H1 (cell line): ENCODE results near the gene SMOC2. TPM values are rescaled to one million over a fixed set of nuclear protein-coding genes. Genes with fewer than 3 reads are reported as not detected.

ENCODE experiments used
- CTCF ChIA-PET: fragments of 300-600 bp; sonication (Branson Sonifier 250); formaldehyde crosslinking; loops from one replicate; lab custom pipeline; 2021; ENCODE audit not compliant: partially characterized antibody; lab: Charles Lee
- POLR2A ChIA-PET: fragments of 300-600 bp; sonication (Branson Sonifier 250); formaldehyde crosslinking; loops from one replicate; lab custom pipeline; 2021; ENCODE audit warnings: inconsistent platforms; ENCODE audit not compliant: partially characterized antibody; lab: Charles Lee
- DNase-seq, 2 experiments: peaks; one replicate each; pipeline versions ENCODE4 v3.0.0 to v3.0.0-alpha.2; 2010 to 2022; ENCODE audit warnings: low spot score in 2 of 2, low read depth in 1 of 2, mixed read lengths in 1 of 2
- FAIRE-seq: peaks from 2 replicates; lab custom pipeline; 2011; peaks lifted over from hg19 to GRCh38; lab: Jason Lieb, UNC
- H2AFZ ChIP-seq: 2 replicates; pipeline ENCODE4 v1.8.1; 2012; ENCODE audit warnings: low read length, inconsistent platforms
- H2AK5ac ChIP-seq: 2 replicates; pipeline ENCODE4 v1.6.1; 2013; ENCODE audit warnings: low read depth, low read length
- H2BK120ac ChIP-seq: replicated peaks from 2 replicates; pipeline ENCODE3; 2013; ENCODE audit warnings: low read depth, low read length, inconsistent platforms
- H2BK12ac ChIP-seq: 2 replicates; pipeline ENCODE4 v1.6.1; 2013; ENCODE audit warnings: low read depth, low read length
- H2BK15ac ChIP-seq: 2 replicates; pipeline ENCODE4 v1.6.1; 2013; ENCODE audit warnings: low read length
- H2BK20ac ChIP-seq: 2 replicates; pipeline ENCODE4 v1.6.1; 2013; ENCODE audit warnings: low read length
- H2BK5ac ChIP-seq: 2 replicates; pipeline ENCODE4 v1.6.1; 2013; ENCODE audit warnings: low read depth, low read length
- H3K14ac ChIP-seq: 2 replicates; pipeline ENCODE4 v1.6.1; 2013; ENCODE audit warnings: inconsistent platforms; ENCODE audit not compliant: insufficient read length
- H3K18ac ChIP-seq: 2 replicates; pipeline ENCODE4 v1.6.1; 2013; ENCODE audit warnings: low read length; ENCODE audit errors: extremely low read depth
- H3K23ac ChIP-seq: 2 replicates; pipeline ENCODE4 v1.6.1; 2013; ENCODE audit warnings: inconsistent platforms; ENCODE audit not compliant: insufficient read length
- H3K23me2 ChIP-seq: 2 replicates; pipeline ENCODE4 v1.6.1; 2013; ENCODE audit warnings: low read depth, low read length
- H3K27ac ChIP-seq: 2 replicates; pipeline ENCODE4 v1.6.1; 2011; ENCODE audit warnings: low read depth, low read length, inconsistent platforms
- H3K27me3 ChIP-seq, 4 experiments: replicated peaks in 1 of 4; 1 replicate in 1 of 4; 2 replicates in 3 of 4; pipeline versions ENCODE4 v1.6.1 to v1.8.1; 2011 to 2013; ENCODE audit warnings: low read length in 3 of 4, mild to moderate bottlenecking in 3 of 4, inconsistent platforms in 2 of 4, mixed read lengths in 2 of 4, moderate library complexity in 1 of 4; ENCODE audit not compliant: control insufficient read depth in 3 of 4, insufficient read depth in 3 of 4; ENCODE audit errors: extremely low read depth in 1 of 4
- H3K36me3 ChIP-seq, 4 experiments: 2 replicates each; pipeline versions ENCODE4 v1.6.1 to v1.8.1; 2011 to 2013; ENCODE audit warnings: mild to moderate bottlenecking in 4 of 4, low read length in 3 of 4, moderate library complexity in 2 of 4, control low read depth in 1 of 4, inconsistent platforms in 1 of 4; ENCODE audit not compliant: insufficient read depth in 4 of 4, control insufficient read depth in 2 of 4
- H3K4ac ChIP-seq: replicated peaks from 2 replicates; pipeline ENCODE3; 2013; ENCODE audit warnings: low read length, low read depth, mixed read lengths, inconsistent platforms; ENCODE audit not compliant: insufficient read length
- H3K4me1 ChIP-seq, 4 experiments: replicated peaks in 1 of 4; 1 replicate in 1 of 4; 2 replicates in 3 of 4; pipeline versions ENCODE4 v1.6.1 to v1.8.1; 2011 to 2013; ENCODE audit warnings: low read length in 3 of 4, inconsistent platforms in 2 of 4, mixed read lengths in 1 of 4; ENCODE audit not compliant: insufficient read depth in 4 of 4, control insufficient read depth in 3 of 4
- H3K4me2 ChIP-seq, 2 experiments: 2 replicates each; pipeline versions ENCODE4 v1.6.1 to v1.8.1; 2011 to 2013; ENCODE audit warnings: low read depth in 2 of 2, low read length in 2 of 2, control low read depth in 1 of 2, inconsistent platforms in 1 of 2, mild to moderate bottlenecking in 1 of 2; ENCODE audit not compliant: insufficient read depth in 1 of 2
- H3K4me3 ChIP-seq, 4 experiments: fragments of 200-600, 300-600 bp in 1 of 4; sonication (generic), shearing (Covaris generic), sonication (Bioruptor Twin) in 1 of 4; 2 replicates each; pipeline versions ENCODE4 v1.5.1 to v1.8.1; 2011 to 2016; ENCODE audit warnings: low read length in 4 of 4, low read depth in 3 of 4, control low read depth in 2 of 4, inconsistent platforms in 2 of 4, mild to moderate bottlenecking in 2 of 4, mixed read lengths in 1 of 4, moderate library complexity in 1 of 4; ENCODE audit not compliant: insufficient read depth in 2 of 4; ENCODE audit errors: extremely low read depth in 1 of 4
- H3K56ac ChIP-seq: replicated peaks from 2 replicates; pipeline ENCODE3; 2013; ENCODE audit warnings: low read depth, mild to moderate bottlenecking, mixed read lengths, low read length, inconsistent platforms; ENCODE audit not compliant: insufficient read length
- H3K79me1 ChIP-seq: 2 replicates; pipeline ENCODE4 v1.6.1; 2013; ENCODE audit warnings: low read depth, low read length, control low read depth
- H3K79me2 ChIP-seq, 2 experiments: 2 replicates each; pipeline versions ENCODE4 v1.6.1 to v1.8.1; 2012 to 2013; ENCODE audit warnings: low read length in 2 of 2, mild to moderate bottlenecking in 2 of 2, inconsistent platforms in 1 of 2; ENCODE audit not compliant: insufficient read depth in 2 of 2, control insufficient read depth in 1 of 2
- H3K9ac ChIP-seq, 4 experiments: replicated peaks in 1 of 4; 1 replicate in 1 of 4; 2 replicates in 3 of 4; pipeline versions ENCODE4 v1.6.1 to v1.8.1; 2011 to 2013; ENCODE audit warnings: low read depth in 3 of 4, low read length in 3 of 4, control low read depth in 2 of 4, mild to moderate bottlenecking in 2 of 4, moderate library complexity in 2 of 4, inconsistent platforms in 1 of 4; ENCODE audit errors: extremely low read depth in 1 of 4
- H3K9me3 ChIP-seq, 2 experiments: 2 replicates each; pipeline versions ENCODE4 v1.6.1 to v1.8.1; 2012 to 2013; ENCODE audit warnings: mild to moderate bottlenecking in 2 of 2, moderate library complexity in 2 of 2, control low read depth in 1 of 2, inconsistent platforms in 1 of 2, low read depth in 1 of 2, low read length in 1 of 2, mixed read lengths in 1 of 2; ENCODE audit not compliant: insufficient read depth in 2 of 2
- H4K20me1 ChIP-seq, 2 experiments: replicated peaks in 1 of 2; 2 replicates each; pipeline versions ENCODE3 to v1.8.1; 2011 to 2013; ENCODE audit warnings: inconsistent platforms in 2 of 2, low read length in 2 of 2, mild to moderate bottlenecking in 1 of 2; ENCODE audit not compliant: insufficient read depth in 2 of 2, control insufficient read depth in 1 of 2
- H4K5ac ChIP-seq: 2 replicates; pipeline ENCODE4 v1.6.1; 2013; ENCODE audit warnings: low read length, low read depth, mixed read lengths, inconsistent platforms; ENCODE audit not compliant: insufficient read length
- H4K8ac ChIP-seq: 2 replicates; pipeline ENCODE4 v1.8.0; 2013; ENCODE audit warnings: mild to moderate bottlenecking, moderate library complexity, low read length, inconsistent platforms; ENCODE audit not compliant: insufficient read depth; ENCODE audit errors: extremely low read depth
- H4K91ac ChIP-seq: replicated peaks from 2 replicates; pipeline ENCODE3; 2013; ENCODE audit warnings: low read length, mixed read lengths, inconsistent platforms; ENCODE audit not compliant: insufficient read length
- BACH1 ChIP-seq: IDR thresholded peaks from 2 replicates; pipeline ENCODE4 v1.6.1; 2012; ENCODE audit warnings: low read length, improper control_type of control experiment
- CEBPB ChIP-seq: IDR thresholded peaks from 2 replicates; pipeline ENCODE4 v1.6.1; 2012; ENCODE audit warnings: low read depth, low read length
- CREB1 ChIP-seq: IDR thresholded peaks from 2 replicates; pipeline ENCODE4 v1.6.1; 2012; ENCODE audit warnings: inconsistent platforms
- EP300 ChIP-seq, 2 experiments: IDR thresholded peaks; 1 replicate in 1 of 2; 2 replicates in 1 of 2; pipeline ENCODE4 v1.6.1; 2011 to 2012; ENCODE audit warnings: low read depth in 2 of 2, low read length in 2 of 2, mild to moderate bottlenecking in 2 of 2, borderline replicate concordance in 1 of 2, inconsistent platforms in 1 of 2, moderate library complexity in 1 of 2
- GTF2F1 ChIP-seq: IDR thresholded peaks from 2 replicates; pipeline ENCODE4 v1.6.1; 2012; ENCODE audit warnings: low read depth, low read length, improper control_type of control experiment, borderline replicate concordance
- HDAC2 ChIP-seq, 2 experiments: fragments of 300-600 bp in 1 of 2; sonication (generic) in 1 of 2; IDR thresholded peaks; 2 replicates each; pipeline ENCODE4 v1.6.1; 2011 to 2012; ENCODE audit warnings: low read depth in 2 of 2, low read length in 2 of 2, mild to moderate bottlenecking in 2 of 2, moderate library complexity in 2 of 2, borderline replicate concordance in 1 of 2, inconsistent platforms in 1 of 2
- KDM4A ChIP-seq: IDR thresholded peaks from one replicate; pipeline ENCODE4 v1.7.1; 2012; ENCODE audit warnings: low read depth, mild to moderate bottlenecking, moderate library complexity, low read length, inconsistent platforms; ENCODE audit not compliant: severe bottlenecking
- KDM5A ChIP-seq: fragments of 200-600 bp; IDR thresholded peaks from 2 replicates; pipeline ENCODE4 v1.7.1; 2012; ENCODE audit warnings: mild to moderate bottlenecking, low read length, inconsistent platforms, mixed read lengths
- MAX ChIP-seq: IDR thresholded peaks from 2 replicates; pipeline ENCODE4 v1.6.1; 2012; ENCODE audit warnings: inconsistent platforms
- NRF1 ChIP-seq: IDR thresholded peaks from 2 replicates; pipeline ENCODE4 v1.6.1; 2011; ENCODE audit warnings: mild to moderate bottlenecking, low read depth, low read length, improper control_type of control experiment
- POLR2AphosphoS5 ChIP-seq: IDR thresholded peaks from 2 replicates; pipeline ENCODE4 v1.6.1; 2011; ENCODE audit warnings: low read depth, low read length
- RFX5 ChIP-seq: IDR thresholded peaks from 2 replicates; pipeline ENCODE4 v1.6.1; 2011; ENCODE audit warnings: low read depth, low read length, improper control_type of control experiment, borderline replicate concordance
- SP2 ChIP-seq: IDR thresholded peaks from 2 replicates; pipeline ENCODE4 v1.6.1; 2012; ENCODE audit warnings: mild to moderate bottlenecking, low read length, inconsistent platforms
- SP4 ChIP-seq: IDR thresholded peaks from 2 replicates; pipeline ENCODE4 v1.6.1; 2012; ENCODE audit warnings: low read length, inconsistent platforms
- TCF12 ChIP-seq: IDR thresholded peaks from 2 replicates; pipeline ENCODE4 v1.6.1; 2011; ENCODE audit warnings: low read depth, mild to moderate bottlenecking, low read length
- YY1 ChIP-seq: IDR thresholded peaks from 2 replicates; pipeline ENCODE4 v1.6.1; 2011; ENCODE audit warnings: low read depth, mild to moderate bottlenecking, low read length
- WGBS, 2 experiments: shearing (Covaris generic) in 1 of 2; methylation state at CpG; one replicate each; pipeline versions ENCODE4 v1.1.6 to v1.1.7; 2013 to 2015; ENCODE audit warnings: low lambda C conversion rate in 2 of 2, mixed read lengths in 2 of 2, inconsistent platforms in 1 of 2, low coverage in 1 of 2, missing lambda C conversion rate in 1 of 2; ENCODE audit not compliant: insufficient replicate concordance in 2 of 2, insufficient coverage in 1 of 2, insufficient read length in 1 of 2; ENCODE audit errors: extremely low coverage in 1 of 2, missing lambda C conversion rate in 1 of 2; 5-methylcytosine and 5-hydroxymethylcytosine counted together
- polyA plus RNA-seq, 7 experiments: library from polyadenylated mRNA; depleted of rRNA in 3 of 7; stranded (reverse) in 5 of 7; unstranded in 2 of 7; fragments of >200 nt in 5 of 7; fragments of 200-250 nt in 2 of 7; gene quantifications; 1 replicate in 5 of 7; 2 replicates in 1 of 7; 4 replicates in 1 of 7; pipeline versions ENCODE4 v1.2.1 to v1.2.3, GENCODE V29; 2011 to 2013; ENCODE audit warnings: missing spikeins in 2 of 7, mixed read lengths in 2 of 7
- total RNA-seq: library from RNA; stranded (reverse); fragmentation: NEBNext Ultra II Directional; extraction: Animal tissue kit (Norgen Biotek cat#: 25700); gene quantifications from 2 replicates; pipeline ENCODE4 v1.2.1, GENCODE V29; 2021

Gene SMOC2
- total and polyA plus RNA-seq, 2 of the 8 experiments (the other 6 are each of a cell fraction or from before 2014, with no cell fraction given), result 7.7 to 8.5 TPM

- POLR2A ChIA-PET, result no interaction called here
- no peak overlapping the region for H2BK20ac ChIP-seq
- H3K23me2 ChIP-seq, result no peaks in the 10 kb centered on the region
- H4K8ac ChIP-seq, result no peak overlapping the region
- H4K91ac ChIP-seq, result no peak overlapping the region
- H2BK120ac ChIP-seq, result no peak overlapping the region
- H3K14ac ChIP-seq, result no peak overlapping the region
- no peak overlapping the region for H3K18ac ChIP-seq
- H2AFZ ChIP-seq, result no peak overlapping the region
- H3K79me2 ChIP-seq, result no peaks in the 10 kb centered on the region
- no peak overlapping the region for H2BK15ac ChIP-seq
- H3K27ac ChIP-seq, result no peak overlapping the region
- no peaks in the 10 kb centered on the region for H4K20me1 ChIP-seq
- CTCF ChIA-PET, result no interaction called here
- peak in 1 of 2 experiments; percentile 20 for DNase-seq
- no peaks in the 10 kb centered on the region for H3K79me1 ChIP-seq
- no peak overlapping the region for H3K9ac ChIP-seq
- no peak overlapping the region for H4K5ac ChIP-seq
- H2AK5ac ChIP-seq, result no peak overlapping the region
- no peak overlapping the region for H3K4ac ChIP-seq
- no peaks in the 10 kb centered on the region for H3K27me3 ChIP-seq
- no peak overlapping the region for H3K4me3 ChIP-seq
- no peaks in the 10 kb centered on the region for H3K9me3 ChIP-seq
- H3K56ac ChIP-seq, result no peak overlapping the region
- no peak overlapping the region for H2BK5ac ChIP-seq
- no peak for FAIRE-seq
- peaks cover 0 to 9% (median 6%) of the 10 kb centered on the region in 4 experiments; a peak in 6 of 7 replicates for H3K4me1 ChIP-seq
- no peaks in the 10 kb centered on the region for H3K36me3 ChIP-seq
- H2BK12ac ChIP-seq, result no peak overlapping the region
- no peak overlapping the region for H3K4me2 ChIP-seq
- 75% methylated on average over 5 of the region's 5 CpGs; no CpG with 5 or more reads in 1 of the 2 experiments for WGBS, 2 experiments
- no peak overlapping the region for H3K23ac ChIP-seq
- TF ChIP-seq MAX (no peak), TCF12 (no peak), CEBPB (no peak), SP4 (no peak), GTF2F1 (no peak), YY1 (no peak), KDM4A (no peak), BACH1 (no peak), KDM5A (no peak), SP2 (no peak), NRF1 (no peak), POLR2AphosphoS5 (no peak), HDAC2 (IDR thresholded peaks at IDR 0.05; ENCODE audit: borderline replicate concordance in 1 of 2, low read depth in 2 of 2, low read length in 2 of 2) (no peak), CREB1 (no peak), EP300 (IDR thresholded peaks at IDR 0.05; ENCODE audit: borderline replicate concordance in 1 of 2, low read depth in 2 of 2, low read length in 2 of 2) (no peak), RFX5 (no peak)
These were observed 237.6 kb downstream of the SMOC2 start for GRCh38 chr6:168678588-168678987.
